HepG2 (cell line): ENCODE results near the gene C9orf50. TPM values are rescaled to one million over a fixed set of nuclear protein-coding genes. Genes with fewer than 3 reads are reported as not detected.

Experiments used
- CHD4 ChIP-seq: fragments of 200-600 bp; sonication (generic); IDR thresholded peaks from 2 replicates; pipeline ENCODE4 v1.7.0; 2017; ENCODE audit warnings: mild to moderate bottlenecking, low read length, borderline replicate concordance
- DR1 ChIP-seq: sonication (generic); formaldehyde crosslinking; IDR thresholded peaks from 2 replicates; pipeline ENCODE4 v1.8.0; 2021; ENCODE audit warnings: mild to moderate bottlenecking, missing genetic modification reagents, inconsistent platforms
- DRAP1 ChIP-seq: IDR thresholded peaks from 2 replicates; pipeline ENCODE4 v1.6.1; 2016; ENCODE audit warnings: missing genetic modification reagents, missing compliant biosample characterization
- HBP1 ChIP-seq: IDR thresholded peaks from 2 replicates; pipeline ENCODE4 v1.6.1; 2016; ENCODE audit warnings: low read depth, control low read depth
- KLF12 ChIP-seq: sonication (generic); formaldehyde crosslinking; IDR thresholded peaks from 2 replicates; pipeline ENCODE4 v1.4.0; 2020; ENCODE audit warnings: missing genetic modification reagents, borderline replicate concordance
- KLF13 ChIP-seq: sonication (generic); formaldehyde crosslinking; IDR thresholded peaks from 2 replicates; pipeline ENCODE4 v1.4.0; 2020; ENCODE audit warnings: mild to moderate bottlenecking, missing genetic modification reagents
- KLF16 ChIP-seq, 2 experiments: sonication (generic) in 1 of 2; formaldehyde crosslinking in 1 of 2; IDR thresholded peaks; 2 replicates each; pipeline versions ENCODE4 v1.6.1 to v1.8.0; 2016 to 2023; ENCODE audit warnings: missing genetic modification reagents in 2 of 2, missing compliant biosample characterization in 1 of 2
- PATZ1 ChIP-seq: sonication (generic); formaldehyde crosslinking; IDR thresholded peaks from 2 replicates; pipeline ENCODE4 v1.4.0; 2020; ENCODE audit warnings: missing genetic modification reagents
- PHB2 ChIP-seq: fragments of 450-650 bp; IDR thresholded peaks from 2 replicates; pipeline ENCODE4 v1.6.1; 2018; ENCODE audit not compliant: partially characterized antibody
- RELA ChIP-seq: sonication (generic); formaldehyde crosslinking; IDR thresholded peaks from 2 replicates; pipeline ENCODE4 v1.4.0; 2020; ENCODE audit warnings: missing genetic modification reagents
- SMYD3 ChIP-seq: sonication (generic); formaldehyde crosslinking; IDR thresholded peaks from 2 replicates; pipeline ENCODE4 v1.8.1; 2023; ENCODE audit warnings: mild to moderate bottlenecking, missing genetic modification reagents
- TBX2 ChIP-seq: sonication (generic); formaldehyde crosslinking; IDR thresholded peaks from 2 replicates; pipeline ENCODE4 v1.5.0; 2020; ENCODE audit warnings: missing genetic modification reagents, mild to moderate bottlenecking, borderline replicate concordance
- TEF ChIP-seq: sonication (generic); formaldehyde crosslinking; IDR thresholded peaks from 2 replicates; pipeline ENCODE4 v1.5.0; 2020; ENCODE audit warnings: missing genetic modification reagents
- THAP8 ChIP-seq: sonication (generic); formaldehyde crosslinking; IDR thresholded peaks from 2 replicates; pipeline ENCODE4 v1.5.1; 2020; ENCODE audit warnings: missing genetic modification reagents, mild to moderate bottlenecking, borderline replicate concordance
- TRAFD1 ChIP-seq: sonication (generic); formaldehyde crosslinking; IDR thresholded peaks from 2 replicates; pipeline ENCODE4 v1.5.1; 2020; ENCODE audit warnings: missing genetic modification reagents, mild to moderate bottlenecking, borderline replicate concordance
- ZBTB3 ChIP-seq: sonication (generic); formaldehyde crosslinking; IDR thresholded peaks from 2 replicates; pipeline ENCODE4 v1.4.0; 2020; ENCODE audit warnings: low read depth, mild to moderate bottlenecking, moderate library complexity, missing genetic modification reagents, borderline replicate concordance
- ZNF160 ChIP-seq: sonication (generic); formaldehyde crosslinking; IDR thresholded peaks from 2 replicates; pipeline ENCODE4 v1.8.0; 2022; ENCODE audit warnings: mild to moderate bottlenecking, inconsistent platforms, missing genetic modification reagents
- ZNF24 ChIP-seq: fragments of 450-650 bp; IDR thresholded peaks from 2 replicates; pipeline ENCODE4 v1.6.1; 2017; ENCODE audit warnings: antibody characterized with exemption, mild to moderate bottlenecking
- ZNF496 ChIP-seq: sonication (generic); formaldehyde crosslinking; IDR thresholded peaks from 2 replicates; pipeline ENCODE4 v1.8.1; 2023; ENCODE audit warnings: mild to moderate bottlenecking, moderate library complexity, missing genetic modification reagents; ENCODE audit not compliant: insufficient replicate concordance
- ZNF784 ChIP-seq: sonication (generic); formaldehyde crosslinking; IDR thresholded peaks from 2 replicates; pipeline ENCODE4 v1.5.1; 2020; ENCODE audit warnings: missing genetic modification reagents, mild to moderate bottlenecking, borderline replicate concordance
- polyA plus RNA-seq, 8 experiments: library from polyadenylated mRNA; depleted of rRNA in 3 of 8; stranded (reverse) in 7 of 8; unstranded in 1 of 8; fragments of >200 nt; fragmentation: Illumina TruSeq in 4 of 8; extraction: Trizol in 4 of 8; gene quantifications; 2 replicates each; pipeline versions ENCODE4 v1.2.1 to v1.2.3, GENCODE V29; 2011 to 2016; ENCODE audit warnings: low read depth in 4 of 8, missing spikeins in 1 of 8, mixed read lengths in 1 of 8; ENCODE audit not compliant: insufficient read depth in 1 of 8
- total RNA-seq, 5 experiments: library from RNA; depleted of rRNA; stranded (reverse); fragments of >200 nt; fragmentation: Illumina TruSeq; extraction: Trizol; gene quantifications; 2 replicates each; pipeline ENCODE4 v1.2.3, GENCODE V29; 2016; ENCODE audit warnings: low read depth in 1 of 5

The C9orf50 gene
- total and polyA plus RNA-seq, 2 of the 13 experiments (the other 11 are each of a cell fraction or from before 2014, with no cell fraction given): not detected

GRCh38 chr9:129606161-129607026, 14.5 kb downstream of the C9orf50 start (continued):
- no peak for TF ChIP-seq DR1 (CRISPR knock-in tag)
- peak; percentile 83; the same call in 1 of the 2 replicates for TF ChIP-seq ZNF784 (CRISPR knock-in tag)
- TF ChIP-seq TEF (CRISPR knock-in tag): no peak
- TF ChIP-seq DRAP1 (CRISPR knock-in tag): peak; percentile 87
- TF ChIP-seq TBX2 (CRISPR knock-in tag): peak; percentile 54; the same call in 1 of the 2 replicates
- no peak for TF ChIP-seq ZBTB3 (CRISPR knock-in tag)
- no peak for TF ChIP-seq KLF13
- TF ChIP-seq ZNF24: no peak
- peak; percentile 69 for TF ChIP-seq PATZ1 (CRISPR knock-in tag)
- no peak for TF ChIP-seq PHB2
- peak; percentile 24; the same call in 1 of the 2 replicates for TF ChIP-seq KLF12 (CRISPR knock-in tag)
- TF ChIP-seq TRAFD1 (CRISPR knock-in tag): no peak
- TF ChIP-seq ZNF160 (CRISPR knock-in tag): 0 out of 2 replicates have a peak, but pooled peaks have one; percentile 43
- no peak for TF ChIP-seq ZNF496 (CRISPR knock-in tag)
- TF ChIP-seq RELA (CRISPR knock-in tag): no peak
- no peak for TF ChIP-seq SMYD3 (CRISPR knock-in tag)
- no peak; the same call in 1 of the 2 replicates for TF ChIP-seq CHD4
- peak in 1 of 2 experiments; percentile 78; a peak in 2 of 4 replicates for TF ChIP-seq KLF16 (CRISPR knock-in tag; IDR thresholded peaks at IDR 0.05)
- TF ChIP-seq HBP1 (CRISPR knock-in tag): no peak
- TF ChIP-seq THAP8 (CRISPR knock-in tag): no peak
